Measurements from ENCODE around the gene UBAC2.

DNA sequence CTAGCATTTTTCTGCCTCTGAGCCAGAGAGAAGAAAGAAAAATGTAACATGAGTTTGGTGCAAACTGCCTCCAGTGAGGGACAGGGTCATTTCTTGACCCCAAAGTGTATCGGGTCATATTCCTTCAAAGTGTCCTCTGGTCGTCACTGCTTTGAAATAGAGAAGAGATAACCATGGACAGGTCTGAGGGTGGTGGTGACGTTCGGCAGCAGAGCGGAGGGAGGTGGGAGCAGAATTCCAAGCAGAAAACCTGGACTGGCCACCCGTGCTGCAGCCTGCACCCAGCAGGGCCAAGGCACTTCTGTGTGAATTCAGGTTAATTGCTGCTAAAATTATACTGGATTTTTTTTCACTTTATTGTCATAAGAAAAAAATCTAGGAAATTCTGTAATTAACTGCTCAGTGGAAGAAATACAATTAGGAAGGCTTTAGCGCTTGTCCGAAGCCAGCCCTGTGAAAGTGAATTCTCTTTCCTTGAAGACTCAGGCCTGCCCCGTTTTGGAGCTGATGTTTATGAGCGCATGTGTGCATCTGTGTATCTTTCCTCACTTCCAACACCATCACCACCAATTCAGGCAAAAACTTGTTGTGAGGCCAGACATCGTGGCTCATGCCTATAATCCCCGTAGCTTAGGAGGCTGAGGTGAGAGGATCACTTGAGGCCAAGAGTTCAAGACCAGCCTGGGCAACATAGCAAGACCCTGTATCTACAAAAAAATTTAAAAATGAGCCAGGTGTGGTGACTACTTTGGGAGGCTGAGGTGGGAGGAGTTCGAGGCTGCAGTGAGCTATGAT is 37.9 kb upstream of the UBAC2 start:
- TF ChIP-seq, protein P1, sequence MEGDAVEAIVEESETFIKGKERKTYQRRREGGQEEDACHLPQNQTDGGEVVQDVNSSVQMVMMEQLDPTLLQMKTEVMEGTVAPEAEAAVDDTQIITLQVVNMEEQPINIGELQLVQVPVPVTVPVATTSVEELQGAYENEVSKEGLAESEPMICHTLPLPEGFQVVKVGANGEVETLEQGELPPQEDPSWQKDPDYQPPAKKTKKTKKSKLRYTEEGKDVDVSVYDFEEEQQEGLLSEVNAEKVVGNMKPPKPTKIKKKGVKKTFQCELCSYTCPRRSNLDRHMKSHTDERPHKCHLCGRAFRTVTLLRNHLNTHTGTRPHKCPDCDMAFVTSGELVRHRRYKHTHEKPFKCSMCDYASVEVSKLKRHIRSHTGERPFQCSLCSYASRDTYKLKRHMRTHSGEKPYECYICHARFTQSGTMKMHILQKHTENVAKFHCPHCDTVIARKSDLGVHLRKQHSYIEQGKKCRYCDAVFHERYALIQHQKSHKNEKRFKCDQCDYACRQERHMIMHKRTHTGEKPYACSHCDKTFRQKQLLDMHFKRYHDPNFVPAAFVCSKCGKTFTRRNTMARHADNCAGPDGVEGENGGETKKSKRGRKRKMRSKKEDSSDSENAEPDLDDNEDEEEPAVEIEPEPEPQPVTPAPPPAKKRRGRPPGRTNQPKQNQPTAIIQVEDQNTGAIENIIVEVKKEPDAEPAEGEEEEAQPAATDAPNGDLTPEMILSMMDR (conservative IDR thresholded peaks at IDR 0.05; ENCODE audit: low read depth, low read length): no peak
- TF ChIP-seq EZH2 (IDR thresholded peaks at IDR 0.05; ENCODE audit: borderline replicate concordance, low read depth, low read length, poor library complexity, severe bottlenecking): no peak
